Astrocyte of the spinal cord (primary cell): ENCODE measurements around the gene PTPRN2.

Source experiments
- DNase-seq: peaks from one replicate; pipeline ENCODE4 v3.0.0; 2011; ENCODE audit warnings: low read depth, low spot score
- H3K4me3 ChIP-seq: 2 replicates; pipeline ENCODE4 v1.5.1; 2011; ENCODE audit warnings: low read depth, mild to moderate bottlenecking, low read length, moderate library complexity
- CTCF ChIP-seq: IDR thresholded peaks from 2 replicates; pipeline ENCODE4 v1.5.1; 2012; ENCODE audit warnings: low read depth, mild to moderate bottlenecking, low read length, inconsistent platforms
- in situ Hi-C: cut with HindIII; loops from 2 replicates; pipeline ENCODE4 v1.10.0; 2017; ENCODE audit warnings: low sequenced_read_pairs

The PTPRN2 gene

GRCh38 chr7:157560258-157560654 lies 1027.4 kb downstream of the PTPRN2 start:
- in situ Hi-C loops = no loop called here
- no peak for TF ChIP-seq CTCF
- DNase-seq = no peak
- H3K4me3 ChIP-seq = no peak overlapping the region

GRCh38 chr7:157559596-157560257 lies 1027.9 kb downstream of the PTPRN2 start:
- DNase-seq = no peak
- in situ Hi-C loops = loop anchor here (10.0 kb wide), 1 partner anchor 65 kb away; no protein-coding TSS in a partner anchor
- no peak for TF ChIP-seq CTCF
- H3K4me3 ChIP-seq = no peak overlapping the region

- no peak for TF ChIP-seq CTCF
- no peak for DNase-seq
- H3K4me3 ChIP-seq = no peak overlapping the region
- in situ Hi-C loops = loop anchor here (10.0 kb wide), 1 partner anchor 64 kb away; no protein-coding TSS in a partner anchor
Measured at GRCh38 chr7:157558875-157559595, 1028.6 kb downstream of the PTPRN2 start.

GRCh38 chr7:157558516-157558874 lies 1029.1 kb downstream of the PTPRN2 start:
- in situ Hi-C loops = loop anchor here (10.0 kb wide), 1 partner anchor 64 kb away; no protein-coding TSS in a partner anchor

GRCh38 chr7:157558061-157558460 lies 1029.6 kb downstream of the PTPRN2 start:
- no peak for DNase-seq
- H3K4me3 ChIP-seq = no peak overlapping the region
- in situ Hi-C loops = loop anchor here (10.0 kb wide), 1 partner anchor 63 kb away; no protein-coding TSS in a partner anchor
- no peak for TF ChIP-seq CTCF

More at GRCh38 chr7:157558516-157558874, 1029.1 kb downstream of the PTPRN2 start:
- TF ChIP-seq CTCF = no peak
- DNase-seq = no peak
- no peak overlapping the region for H3K4me3 ChIP-seq

GRCh38 chr7:157557263-157557662 lies 1030.4 kb downstream of the PTPRN2 start:
- no peak for DNase-seq
- in situ Hi-C loops = loop anchor here (10.0 kb wide), 1 partner anchor 62 kb away; no protein-coding TSS in a partner anchor
- TF ChIP-seq CTCF = no peak
- no peak overlapping the region for H3K4me3 ChIP-seq
